Measurements from ENCODE around the gene WWOX.

DNA sequence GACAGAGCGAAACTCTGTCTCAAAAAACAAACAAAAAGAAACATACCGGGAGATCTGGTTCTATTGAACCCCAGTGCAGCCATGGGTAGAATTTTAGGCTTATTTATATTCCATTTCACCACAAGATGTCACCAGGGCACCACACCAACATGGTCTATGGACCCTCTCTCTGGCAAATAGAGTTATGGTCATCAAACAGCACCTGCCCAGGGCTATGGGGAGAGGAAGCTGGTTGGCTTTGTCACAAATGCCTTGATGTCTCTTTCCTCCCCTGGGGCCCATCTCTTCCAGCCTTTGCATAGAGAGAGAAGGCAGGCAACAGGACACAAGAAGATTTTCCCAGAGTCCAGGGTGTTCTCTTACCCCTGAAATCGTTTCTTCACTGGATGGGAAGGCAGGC is 128.4 kb downstream of the WWOX start:
- TF ChIP-seq, protein P1, sequence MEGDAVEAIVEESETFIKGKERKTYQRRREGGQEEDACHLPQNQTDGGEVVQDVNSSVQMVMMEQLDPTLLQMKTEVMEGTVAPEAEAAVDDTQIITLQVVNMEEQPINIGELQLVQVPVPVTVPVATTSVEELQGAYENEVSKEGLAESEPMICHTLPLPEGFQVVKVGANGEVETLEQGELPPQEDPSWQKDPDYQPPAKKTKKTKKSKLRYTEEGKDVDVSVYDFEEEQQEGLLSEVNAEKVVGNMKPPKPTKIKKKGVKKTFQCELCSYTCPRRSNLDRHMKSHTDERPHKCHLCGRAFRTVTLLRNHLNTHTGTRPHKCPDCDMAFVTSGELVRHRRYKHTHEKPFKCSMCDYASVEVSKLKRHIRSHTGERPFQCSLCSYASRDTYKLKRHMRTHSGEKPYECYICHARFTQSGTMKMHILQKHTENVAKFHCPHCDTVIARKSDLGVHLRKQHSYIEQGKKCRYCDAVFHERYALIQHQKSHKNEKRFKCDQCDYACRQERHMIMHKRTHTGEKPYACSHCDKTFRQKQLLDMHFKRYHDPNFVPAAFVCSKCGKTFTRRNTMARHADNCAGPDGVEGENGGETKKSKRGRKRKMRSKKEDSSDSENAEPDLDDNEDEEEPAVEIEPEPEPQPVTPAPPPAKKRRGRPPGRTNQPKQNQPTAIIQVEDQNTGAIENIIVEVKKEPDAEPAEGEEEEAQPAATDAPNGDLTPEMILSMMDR (conservative IDR thresholded peaks at IDR 0.05; ENCODE audit: low read depth, low read length): 0 out of 2 replicates have a peak, but pooled peaks have one; percentile 14
- TF ChIP-seq RAD21 (IDR thresholded peaks at IDR 0.05; ENCODE audit: low read length): peak; percentile 23; the same call in 1 of the 2 replicates
- TF ChIP-seq POLR2A (IDR thresholded peaks at IDR 0.05; ENCODE audit: low read depth, low read length): no peak
- no peak for TF ChIP-seq MAZ (IDR thresholded peaks at IDR 0.05; ENCODE audit: borderline replicate concordance, low read depth, low read length)
- TF ChIP-seq USF2 (IDR thresholded peaks at IDR 0.05; ENCODE audit: low read depth, low read length): no peak
- no peak for TF ChIP-seq SMC3 (IDR thresholded peaks at IDR 0.05; ENCODE audit: low read depth, low read length)
- no peak for TF ChIP-seq NFE2L2 (IDR thresholded peaks at IDR 0.05; ENCODE audit: low read depth, low read length)
- TF ChIP-seq, protein P2, sequence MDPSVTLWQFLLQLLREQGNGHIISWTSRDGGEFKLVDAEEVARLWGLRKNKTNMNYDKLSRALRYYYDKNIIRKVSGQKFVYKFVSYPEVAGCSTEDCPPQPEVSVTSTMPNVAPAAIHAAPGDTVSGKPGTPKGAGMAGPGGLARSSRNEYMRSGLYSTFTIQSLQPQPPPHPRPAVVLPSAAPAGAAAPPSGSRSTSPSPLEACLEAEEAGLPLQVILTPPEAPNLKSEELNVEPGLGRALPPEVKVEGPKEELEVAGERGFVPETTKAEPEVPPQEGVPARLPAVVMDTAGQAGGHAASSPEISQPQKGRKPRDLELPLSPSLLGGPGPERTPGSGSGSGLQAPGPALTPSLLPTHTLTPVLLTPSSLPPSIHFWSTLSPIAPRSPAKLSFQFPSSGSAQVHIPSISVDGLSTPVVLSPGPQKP (IDR thresholded peaks at IDR 0.05; ENCODE audit: borderline replicate concordance, low read depth, low read length): no peak
- TF ChIP-seq FOS (IDR thresholded peaks at IDR 0.05; ENCODE audit: low read depth, low read length): no peak
- TF ChIP-seq BHLHE40 (IDR thresholded peaks at IDR 0.05; ENCODE audit: low read depth, low read length): no peak
